ENCODE data around the gene TRAF3IP3.

DNA sequence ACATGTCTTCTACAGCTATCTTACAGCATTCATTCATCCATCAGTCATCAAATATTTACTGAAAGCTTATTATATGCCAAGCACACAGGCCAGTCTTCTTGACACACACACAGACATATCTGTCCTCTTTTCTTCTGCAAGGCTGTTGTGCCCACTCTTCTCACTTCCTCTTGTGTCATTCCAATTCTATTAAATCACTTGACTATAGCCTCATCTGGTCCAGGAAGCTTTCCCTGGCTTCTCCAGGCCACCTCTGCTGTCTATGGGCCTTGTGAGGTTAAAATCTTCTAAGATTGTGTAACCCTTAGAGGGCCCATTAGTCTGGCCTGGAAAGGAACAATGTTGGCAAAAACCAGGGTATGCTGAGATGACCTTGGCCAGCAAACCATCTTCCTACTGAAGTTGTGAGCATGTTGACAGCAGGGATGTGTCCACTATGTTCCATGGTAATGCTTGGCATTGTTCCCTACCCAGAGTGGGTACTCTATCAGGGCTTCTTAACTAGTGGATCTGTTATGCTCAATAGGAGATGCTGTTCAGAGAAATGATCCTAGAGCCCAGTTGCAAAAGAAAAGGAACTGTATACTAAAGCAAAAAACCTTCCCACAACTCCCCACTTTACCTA is 5.3 kb downstream of the TRAF3IP3 start:
- TF ChIP-seq EZH2 (IDR thresholded peaks at IDR 0.05) (no peak), SIN3A (IDR thresholded peaks at IDR 0.05; ENCODE audit: low read depth) (no peak), POLR2A (IDR thresholded peaks at IDR 0.05; ENCODE audit: borderline replicate concordance, extremely low read depth, insufficient read depth, insufficient read length) (no peak), POLR2AphosphoS5 (IDR thresholded peaks at IDR 0.05; ENCODE audit: low read depth, low read length) (no peak), JUND (IDR thresholded peaks at IDR 0.05) (no peak), FOSL1 (IDR thresholded peaks at IDR 0.05; ENCODE audit: low read depth) (no peak), RAD21 (IDR thresholded peaks at IDR 0.05; ENCODE audit: low read depth) (no peak), SP1 (IDR thresholded peaks at IDR 0.05; ENCODE audit: low read depth) (no peak), SRF (IDR thresholded peaks at IDR 0.05; ENCODE audit: low read depth) (no peak)
- TF ChIP-seq, protein P1, sequence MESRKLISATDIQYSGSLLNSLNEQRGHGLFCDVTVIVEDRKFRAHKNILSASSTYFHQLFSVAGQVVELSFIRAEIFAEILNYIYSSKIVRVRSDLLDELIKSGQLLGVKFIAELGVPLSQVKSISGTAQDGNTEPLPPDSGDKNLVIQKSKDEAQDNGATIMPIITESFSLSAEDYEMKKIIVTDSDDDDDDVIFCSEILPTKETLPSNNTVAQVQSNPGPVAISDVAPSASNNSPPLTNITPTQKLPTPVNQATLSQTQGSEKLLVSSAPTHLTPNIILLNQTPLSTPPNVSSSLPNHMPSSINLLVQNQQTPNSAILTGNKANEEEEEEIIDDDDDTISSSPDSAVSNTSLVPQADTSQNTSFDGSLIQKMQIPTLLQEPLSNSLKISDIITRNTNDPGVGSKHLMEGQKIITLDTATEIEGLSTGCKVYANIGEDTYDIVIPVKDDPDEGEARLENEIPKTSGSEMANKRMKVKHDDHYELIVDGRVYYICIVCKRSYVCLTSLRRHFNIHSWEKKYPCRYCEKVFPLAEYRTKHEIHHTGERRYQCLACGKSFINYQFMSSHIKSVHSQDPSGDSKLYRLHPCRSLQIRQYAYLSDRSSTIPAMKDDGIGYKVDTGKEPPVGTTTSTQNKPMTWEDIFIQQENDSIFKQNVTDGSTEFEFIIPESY (IDR thresholded peaks at IDR 0.05; ENCODE audit: extremely low read depth, insufficient replicate concordance, low read length), result no peak
- TF ChIP-seq, protein P2, sequence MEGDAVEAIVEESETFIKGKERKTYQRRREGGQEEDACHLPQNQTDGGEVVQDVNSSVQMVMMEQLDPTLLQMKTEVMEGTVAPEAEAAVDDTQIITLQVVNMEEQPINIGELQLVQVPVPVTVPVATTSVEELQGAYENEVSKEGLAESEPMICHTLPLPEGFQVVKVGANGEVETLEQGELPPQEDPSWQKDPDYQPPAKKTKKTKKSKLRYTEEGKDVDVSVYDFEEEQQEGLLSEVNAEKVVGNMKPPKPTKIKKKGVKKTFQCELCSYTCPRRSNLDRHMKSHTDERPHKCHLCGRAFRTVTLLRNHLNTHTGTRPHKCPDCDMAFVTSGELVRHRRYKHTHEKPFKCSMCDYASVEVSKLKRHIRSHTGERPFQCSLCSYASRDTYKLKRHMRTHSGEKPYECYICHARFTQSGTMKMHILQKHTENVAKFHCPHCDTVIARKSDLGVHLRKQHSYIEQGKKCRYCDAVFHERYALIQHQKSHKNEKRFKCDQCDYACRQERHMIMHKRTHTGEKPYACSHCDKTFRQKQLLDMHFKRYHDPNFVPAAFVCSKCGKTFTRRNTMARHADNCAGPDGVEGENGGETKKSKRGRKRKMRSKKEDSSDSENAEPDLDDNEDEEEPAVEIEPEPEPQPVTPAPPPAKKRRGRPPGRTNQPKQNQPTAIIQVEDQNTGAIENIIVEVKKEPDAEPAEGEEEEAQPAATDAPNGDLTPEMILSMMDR (IDR thresholded peaks at IDR 0.05 in 2 of 3, conservative IDR thresholded peaks at IDR 0.05 in 1 of 3; ENCODE audit: borderline replicate concordance in 1 of 3, insufficient read depth in 1 of 3, low read depth in 2 of 3, low read length in 2 of 3), result no peak
- TF ChIP-seq, protein P3, sequence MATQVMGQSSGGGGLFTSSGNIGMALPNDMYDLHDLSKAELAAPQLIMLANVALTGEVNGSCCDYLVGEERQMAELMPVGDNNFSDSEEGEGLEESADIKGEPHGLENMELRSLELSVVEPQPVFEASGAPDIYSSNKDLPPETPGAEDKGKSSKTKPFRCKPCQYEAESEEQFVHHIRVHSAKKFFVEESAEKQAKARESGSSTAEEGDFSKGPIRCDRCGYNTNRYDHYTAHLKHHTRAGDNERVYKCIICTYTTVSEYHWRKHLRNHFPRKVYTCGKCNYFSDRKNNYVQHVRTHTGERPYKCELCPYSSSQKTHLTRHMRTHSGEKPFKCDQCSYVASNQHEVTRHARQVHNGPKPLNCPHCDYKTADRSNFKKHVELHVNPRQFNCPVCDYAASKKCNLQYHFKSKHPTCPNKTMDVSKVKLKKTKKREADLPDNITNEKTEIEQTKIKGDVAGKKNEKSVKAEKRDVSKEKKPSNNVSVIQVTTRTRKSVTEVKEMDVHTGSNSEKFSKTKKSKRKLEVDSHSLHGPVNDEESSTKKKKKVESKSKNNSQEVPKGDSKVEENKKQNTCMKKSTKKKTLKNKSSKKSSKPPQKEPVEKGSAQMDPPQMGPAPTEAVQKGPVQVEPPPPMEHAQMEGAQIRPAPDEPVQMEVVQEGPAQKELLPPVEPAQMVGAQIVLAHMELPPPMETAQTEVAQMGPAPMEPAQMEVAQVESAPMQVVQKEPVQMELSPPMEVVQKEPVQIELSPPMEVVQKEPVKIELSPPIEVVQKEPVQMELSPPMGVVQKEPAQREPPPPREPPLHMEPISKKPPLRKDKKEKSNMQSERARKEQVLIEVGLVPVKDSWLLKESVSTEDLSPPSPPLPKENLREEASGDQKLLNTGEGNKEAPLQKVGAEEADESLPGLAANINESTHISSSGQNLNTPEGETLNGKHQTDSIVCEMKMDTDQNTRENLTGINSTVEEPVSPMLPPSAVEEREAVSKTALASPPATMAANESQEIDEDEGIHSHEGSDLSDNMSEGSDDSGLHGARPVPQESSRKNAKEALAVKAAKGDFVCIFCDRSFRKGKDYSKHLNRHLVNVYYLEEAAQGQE (IDR thresholded peaks at IDR 0.05; ENCODE audit: low read depth), result no peak
